H1 (cell line): ENCODE data around the gene LCLAT1. TPM values are rescaled to one million over a fixed set of nuclear protein-coding genes. Genes with fewer than 3 reads are reported as not detected.

Experiments used
- BACH1 ChIP-seq: IDR thresholded peaks from 2 replicates; pipeline ENCODE4 v1.6.1; 2012; ENCODE audit warnings: low read length, improper control_type of control experiment
- BCL11A ChIP-seq, 2 experiments: IDR thresholded peaks; one replicate each; pipeline ENCODE4 v1.6.1; 2011; ENCODE audit warnings: low read depth in 2 of 2, low read length in 2 of 2, mild to moderate bottlenecking in 2 of 2
- PHF8 ChIP-seq: fragments of 200-600 bp; sonication (generic); conservative IDR thresholded peaks from 2 replicates; pipeline ENCODE4 v1.7.1; 2012; ENCODE audit warnings: low read depth, mild to moderate bottlenecking, inconsistent platforms, low read length, moderate library complexity
- SRF ChIP-seq: IDR thresholded peaks from 2 replicates; pipeline ENCODE4 v1.6.1; 2011; ENCODE audit warnings: mild to moderate bottlenecking, low read depth, low read length, moderate library complexity
- TBP ChIP-seq: IDR thresholded peaks from 2 replicates; pipeline ENCODE4 v1.6.1; 2011; ENCODE audit warnings: low read depth, low read length, improper control_type of control experiment
- polyA plus RNA-seq, 7 experiments: library from polyadenylated mRNA; depleted of rRNA in 3 of 7; stranded (reverse) in 5 of 7; unstranded in 2 of 7; fragments of >200 nt in 5 of 7; fragments of 200-250 nt in 2 of 7; gene quantifications; 1 replicate in 5 of 7; 2 replicates in 1 of 7; 4 replicates in 1 of 7; pipeline versions ENCODE4 v1.2.1 to v1.2.3, GENCODE V29; 2011 to 2013; ENCODE audit warnings: missing spikeins in 2 of 7, mixed read lengths in 2 of 7
- total RNA-seq: library from RNA; stranded (reverse); fragmentation: NEBNext Ultra II Directional; extraction: Animal tissue kit (Norgen Biotek cat#: 25700); gene quantifications from 2 replicates; pipeline ENCODE4 v1.2.1, GENCODE V29; 2021
- TF ChIP-seq, protein P1 (sequence below): IDR thresholded peaks from 2 replicates; pipeline ENCODE4 v1.6.1; 2012; ENCODE audit warnings: inconsistent platforms
- TF ChIP-seq, protein P2 (sequence below): IDR thresholded peaks from 2 replicates; pipeline ENCODE4 v1.6.1; 2012; ENCODE audit warnings: inconsistent platforms

Gene LCLAT1
- total and polyA plus RNA-seq, 2 of the 8 experiments (the other 6 are each of a cell fraction or from before 2014, with no cell fraction given): 7.6 to 22.0 TPM

DNA sequence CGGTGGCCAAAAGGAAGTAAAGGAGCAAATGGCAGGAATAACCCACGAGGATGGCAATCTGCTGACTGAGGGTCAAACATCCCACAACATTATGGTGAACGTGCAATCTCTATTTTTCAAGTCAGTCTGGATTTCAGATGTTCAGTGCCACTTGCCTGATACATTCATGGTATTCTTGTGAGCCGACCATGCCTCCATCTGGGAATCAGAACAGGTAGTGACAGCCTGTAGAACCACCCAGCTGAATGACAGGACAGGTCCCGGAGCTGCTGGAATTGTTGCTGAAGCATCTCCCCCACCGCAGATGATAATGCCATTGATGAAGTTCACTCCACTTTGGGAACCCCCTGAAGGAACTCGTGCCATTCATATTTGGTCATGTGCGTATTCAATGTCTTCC lies 237.0 kb downstream of the LCLAT1 start (continued):
- TF ChIP-seq, protein P1, sequence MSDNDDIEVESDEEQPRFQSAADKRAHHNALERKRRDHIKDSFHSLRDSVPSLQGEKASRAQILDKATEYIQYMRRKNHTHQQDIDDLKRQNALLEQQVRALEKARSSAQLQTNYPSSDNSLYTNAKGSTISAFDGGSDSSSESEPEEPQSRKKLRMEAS: no peak
- TF ChIP-seq SRF (no peak), BACH1 (no peak), PHF8 (no peak), BCL11A (IDR thresholded peaks at IDR 0.05; ENCODE audit: low read depth in 2 of 2, low read length in 2 of 2) (no peak), TBP (no peak)
- TF ChIP-seq, protein P2, sequence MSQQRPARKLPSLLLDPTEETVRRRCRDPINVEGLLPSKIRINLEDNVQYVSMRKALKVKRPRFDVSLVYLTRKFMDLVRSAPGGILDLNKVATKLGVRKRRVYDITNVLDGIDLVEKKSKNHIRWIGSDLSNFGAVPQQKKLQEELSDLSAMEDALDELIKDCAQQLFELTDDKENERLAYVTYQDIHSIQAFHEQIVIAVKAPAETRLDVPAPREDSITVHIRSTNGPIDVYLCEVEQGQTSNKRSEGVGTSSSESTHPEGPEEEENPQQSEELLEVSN: no peak
